Measurements from ENCODE around the gene BEGAIN. TPM values are rescaled to one million over a fixed set of nuclear protein-coding genes. Genes with fewer than 3 reads are reported as not detected.

The BEGAIN gene
- total RNA-seq, 4 donors from 2014 or later, result 0.27 to 2.5 (median 0.37) TPM; not detected in 1

- in situ Hi-C loops (cut with MboI; ENCODE audit: low pct_ligation_motif_present in 1 of 4, low pct_unique_long_range_greater_than_20kb in 1 of 4, low sequenced_read_pairs in 3 of 4), result no loop called here
Observed at GRCh38 chr14:100607611-100607956, 20.4 kb upstream of the BEGAIN start.

GRCh38 chr14:100606687-100607610, 19.7 kb upstream of the BEGAIN start:
- Histone ChIP-seq H3K9me3 (peaks cover 0 to under 1% of the 10 kb centered on the region in 2 donors), H3K36me3 (no peaks in the 10 kb centered on the region), H3K27me3 (no peaks in the 10 kb centered on the region), H3K4me1 (no peaks in the 10 kb centered on the region), H3K4me3 (no peak overlapping the region), H3K27ac (no peak overlapping the region)
- in situ Hi-C loops (cut with MboI; ENCODE audit: low pct_ligation_motif_present in 1 of 4, low pct_unique_long_range_greater_than_20kb in 1 of 4, low sequenced_read_pairs in 3 of 4) (no loop called here), intact Hi-C loops (cut with DNase I; ENCODE audit: low total_unique reads) (no loop called here)
- WGBS, 2 donors (ENCODE audit: low coverage in 1 of 2), result 89 to 92% methylated on average over 3 to 15 of the region's 15 CpGs
- TF ChIP-seq CTCF (IDR thresholded peaks at IDR 0.05), result no peak
- TF ChIP-seq POLR2A (IDR thresholded peaks at IDR 0.05), result no peak
- TF ChIP-seq POLR2AphosphoS5 (IDR thresholded peaks at IDR 0.05), result no peak
- no peak for TF ChIP-seq EP300 (IDR thresholded peaks at IDR 0.05; ENCODE audit: low read depth)
- DNase-seq, result no peak

More at GRCh38 chr14:100607611-100607956, 20.4 kb upstream of the BEGAIN start:
- H3K9me3 ChIP-seq, result no peaks in the 10 kb centered on the region
- H3K4me1 ChIP-seq, result no peaks in the 10 kb centered on the region
- H3K4me3 ChIP-seq, result no peak overlapping the region
- H3K27ac ChIP-seq, result no peak overlapping the region
- TF ChIP-seq POLR2AphosphoS5 (IDR thresholded peaks at IDR 0.05), result no peak
- no peak for TF ChIP-seq EP300 (IDR thresholded peaks at IDR 0.05; ENCODE audit: low read depth)
- no peak for TF ChIP-seq CTCF (IDR thresholded peaks at IDR 0.05)
- TF ChIP-seq POLR2A (IDR thresholded peaks at IDR 0.05), result no peak
- intact Hi-C loops (cut with DNase I; ENCODE audit: low total_unique reads), result no loop called here
- peak; percentile 3 for DNase-seq
- 91% methylated on average over 10 of the region's 10 CpGs; no CpG with 5 or more reads in 1 of the 2 donors for WGBS, 2 donors (ENCODE audit: low coverage in 1 of 2)
- H3K27me3 ChIP-seq, result no peaks in the 10 kb centered on the region
- H3K36me3 ChIP-seq, result no peaks in the 10 kb centered on the region

- TF ChIP-seq CTCF (IDR thresholded peaks at IDR 0.05) (no peak), POLR2A (IDR thresholded peaks at IDR 0.05) (no peak), EP300 (IDR thresholded peaks at IDR 0.05; ENCODE audit: low read depth) (no peak), POLR2AphosphoS5 (IDR thresholded peaks at IDR 0.05) (no peak)
- Histone ChIP-seq H3K27ac (no peak overlapping the region), H3K9me3 (peaks cover 0 to 10% of the 10 kb centered on the region in 2 donors), H3K27me3 (no peaks in the 10 kb centered on the region), H3K4me1 (no peaks in the 10 kb centered on the region), H3K36me3 (no peaks in the 10 kb centered on the region), H3K4me3 (no peak overlapping the region)
- in situ Hi-C loops (cut with MboI; ENCODE audit: low pct_ligation_motif_present in 1 of 4, low pct_unique_long_range_greater_than_20kb in 1 of 4, low sequenced_read_pairs in 3 of 4) (no loop called here), intact Hi-C loops (cut with DNase I; ENCODE audit: low total_unique reads) (no loop called here)
- no peak for DNase-seq
- WGBS, 2 donors (ENCODE audit: low coverage in 1 of 2), result 87 to 89% methylated on average over 3 to 29 of the region's 29 CpGs
Observed at GRCh38 chr14:100605706-100606686, 18.8 kb upstream of the BEGAIN start.

- WGBS, 2 donors (ENCODE audit: low coverage in 1 of 2), result 79% methylated on average over 4 of the region's 4 CpGs; no CpG with 5 or more reads in 1 of the 2 donors
- intact Hi-C loops (cut with DNase I; ENCODE audit: low total_unique reads) (no loop called here), in situ Hi-C loops (cut with MboI; ENCODE audit: low pct_ligation_motif_present in 1 of 4, low pct_unique_long_range_greater_than_20kb in 1 of 4, low sequenced_read_pairs in 3 of 4) (no loop called here)
- peaks cover 0 to 14% of the 10 kb centered on the region in 2 donors for H3K9me3 ChIP-seq
- TF ChIP-seq POLR2AphosphoS5 (IDR thresholded peaks at IDR 0.05), result no peak
- no peak for TF ChIP-seq POLR2A (IDR thresholded peaks at IDR 0.05)
- TF ChIP-seq EP300 (IDR thresholded peaks at IDR 0.05; ENCODE audit: low read depth), result no peak
- no peak for TF ChIP-seq CTCF (IDR thresholded peaks at IDR 0.05)
- H3K27me3 ChIP-seq, result no peaks in the 10 kb centered on the region
- no peaks in the 10 kb centered on the region for H3K36me3 ChIP-seq
- DNase-seq, result no peak
- no peak overlapping the region for H3K4me3 ChIP-seq
- no peaks in the 10 kb centered on the region for H3K4me1 ChIP-seq
- H3K27ac ChIP-seq, result no peak overlapping the region
Observed at GRCh38 chr14:100605230-100605629, 18.0 kb upstream of the BEGAIN start.
